ENCODE data around the gene ZFX.

ZFX gene

DNA sequence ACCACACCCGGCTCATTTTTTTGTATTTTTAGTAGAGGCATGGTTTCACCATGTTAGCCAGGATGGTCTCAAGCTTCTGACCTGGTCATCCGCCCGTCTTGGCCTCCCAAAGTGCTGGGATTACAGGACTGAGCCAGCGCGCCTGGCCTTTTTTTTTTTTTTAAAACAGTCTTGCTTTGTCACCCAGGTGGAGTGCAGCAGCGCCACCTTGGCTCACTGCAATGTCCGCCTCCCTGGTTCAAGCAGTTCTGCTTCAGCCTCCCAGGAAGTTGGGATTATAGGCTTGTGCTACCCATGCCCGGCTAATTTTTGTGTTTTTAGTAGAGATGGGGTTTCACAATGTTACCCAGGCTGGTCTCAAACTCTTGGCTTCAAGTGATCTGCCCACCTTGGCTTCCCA lies 28.9 kb downstream of the ZFX start:
- Histone ChIP-seq H3K27ac (ENCODE audit: low read length) (no peak overlapping the region), H3K27me3 (ENCODE audit: control insufficient read depth, insufficient read depth, low read length) (no peaks in the 10 kb centered on the region), H3K4me1 (ENCODE audit: control insufficient read depth, low read depth, low read length) (no peaks in the 10 kb centered on the region), H3K4me3 (ENCODE audit: low read length) (no peak overlapping the region), H3K9ac (ENCODE audit: low read length) (no peak overlapping the region), H3K9me3 (ENCODE audit: control insufficient read depth, low read depth, low read length) (no peaks in the 10 kb centered on the region), H3K36me3 (ENCODE audit: control insufficient read depth, low read depth, low read length) (peaks cover 52% of the 10 kb centered on the region)

DNA sequence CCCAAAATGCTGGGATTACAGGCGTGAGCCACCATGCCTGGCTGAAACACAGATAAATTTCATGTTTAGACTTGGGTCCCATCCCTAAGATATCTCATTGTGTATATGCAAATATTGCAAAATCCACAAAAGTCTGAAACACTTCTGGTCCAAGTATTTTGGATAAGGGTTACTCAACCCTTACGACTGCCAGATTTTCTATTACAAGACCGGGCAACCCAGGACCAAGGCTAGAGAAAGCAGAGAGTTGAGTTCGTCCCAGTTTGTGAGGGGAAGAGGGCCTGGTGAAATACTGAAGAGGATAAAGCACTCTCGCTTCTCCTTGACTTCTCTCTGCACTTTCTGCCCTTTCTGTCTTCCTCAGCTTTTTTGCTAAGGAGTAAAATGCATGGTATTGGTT lies 34.5 kb downstream of the ZFX start:
- Histone ChIP-seq H3K9me3 (ENCODE audit: control insufficient read depth, low read depth, low read length) (no peaks in the 10 kb centered on the region), H3K9ac (ENCODE audit: low read length) (no peak overlapping the region), H3K36me3 (ENCODE audit: control insufficient read depth, low read depth, low read length) (peaks cover 38% of the 10 kb centered on the region), H3K4me3 (ENCODE audit: low read length) (no peak overlapping the region), H3K27me3 (ENCODE audit: control insufficient read depth, insufficient read depth, low read length) (no peaks in the 10 kb centered on the region), H3K4me1 (ENCODE audit: control insufficient read depth, low read depth, low read length) (no peaks in the 10 kb centered on the region), H3K27ac (ENCODE audit: low read length) (no peak overlapping the region)

DNA sequence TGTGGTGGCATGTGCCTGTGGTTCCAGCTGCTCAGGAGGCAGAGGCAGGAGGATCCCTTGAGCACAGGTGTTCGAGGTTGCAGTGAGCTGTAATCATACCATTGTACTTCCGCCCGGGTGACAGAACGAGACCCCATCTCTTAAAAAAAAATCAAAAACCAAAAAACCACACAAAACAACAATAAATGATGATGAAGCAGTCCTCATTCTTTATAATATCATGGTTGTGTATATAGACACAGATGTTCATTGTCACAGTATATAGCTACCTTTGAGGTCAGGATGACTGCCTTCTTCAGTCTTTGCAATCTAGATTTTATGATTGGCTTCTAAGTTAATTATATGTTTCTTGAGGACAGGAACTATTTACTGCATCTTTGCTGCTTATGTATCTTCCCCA lies 37.0 kb downstream of the ZFX start:
- Histone ChIP-seq H3K27me3 (ENCODE audit: control insufficient read depth, insufficient read depth, low read length) (no peaks in the 10 kb centered on the region), H3K27ac (ENCODE audit: low read length) (no peak overlapping the region), H3K4me1 (ENCODE audit: control insufficient read depth, low read depth, low read length) (no peaks in the 10 kb centered on the region), H3K9ac (ENCODE audit: low read length) (no peak overlapping the region), H3K9me3 (ENCODE audit: control insufficient read depth, low read depth, low read length) (no peaks in the 10 kb centered on the region), H3K36me3 (ENCODE audit: control insufficient read depth, low read depth, low read length) (peaks cover 18% of the 10 kb centered on the region), H3K4me3 (ENCODE audit: low read length) (no peak overlapping the region)

DNA sequence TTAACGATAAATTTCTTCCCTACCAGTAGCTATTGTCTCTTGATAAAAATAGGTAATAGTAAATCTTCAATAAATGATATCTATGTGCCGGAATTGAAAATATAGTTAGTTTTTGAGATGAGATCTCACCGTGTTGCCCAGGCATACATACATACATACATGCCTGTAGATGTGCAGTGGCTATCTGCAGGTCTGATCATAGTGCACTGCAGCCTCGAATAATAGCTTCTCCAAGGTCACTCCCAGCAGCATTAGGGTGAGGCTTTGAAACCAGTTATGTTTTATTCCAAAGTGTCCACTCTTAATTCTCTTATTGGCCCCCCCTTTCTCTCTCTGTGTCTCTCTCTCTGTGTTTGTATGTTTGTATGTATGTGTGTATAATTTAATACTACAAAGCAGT lies 37.5 kb downstream of the ZFX start:
- Histone ChIP-seq H3K36me3 (ENCODE audit: control insufficient read depth, low read depth, low read length) (peaks cover 15% of the 10 kb centered on the region), H3K9ac (ENCODE audit: low read length) (no peak overlapping the region), H3K4me1 (ENCODE audit: control insufficient read depth, low read depth, low read length) (no peaks in the 10 kb centered on the region), H3K4me3 (ENCODE audit: low read length) (no peak overlapping the region), H3K27me3 (ENCODE audit: control insufficient read depth, insufficient read depth, low read length) (no peaks in the 10 kb centered on the region), H3K9me3 (ENCODE audit: control insufficient read depth, low read depth, low read length) (no peaks in the 10 kb centered on the region), H3K27ac (ENCODE audit: low read length) (no peak overlapping the region)

DNA sequence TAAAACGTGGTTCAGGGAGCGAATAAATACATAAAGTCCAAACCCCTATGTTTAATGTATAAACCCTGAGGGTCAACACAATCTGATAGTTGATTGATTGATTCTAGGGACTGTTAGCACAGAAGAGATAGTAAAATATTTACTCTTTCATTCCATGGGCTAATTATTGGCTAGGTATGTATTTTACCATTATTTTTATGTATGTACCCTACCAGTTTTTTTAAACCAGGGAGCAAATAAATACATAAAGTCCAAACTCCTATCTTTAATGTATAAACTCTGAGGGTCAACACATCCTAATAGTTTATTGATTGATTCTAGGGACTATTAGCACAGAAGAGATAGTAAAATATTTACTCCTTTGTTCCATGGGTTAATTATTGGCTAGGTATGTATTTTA lies 40.0 kb downstream of the ZFX start:
- H3K9me3 ChIP-seq (ENCODE audit: control insufficient read depth, low read depth, low read length): no peaks in the 10 kb centered on the region
- H3K9ac ChIP-seq (ENCODE audit: low read length): no peak overlapping the region
- no peaks in the 10 kb centered on the region for H3K27me3 ChIP-seq (ENCODE audit: control insufficient read depth, insufficient read depth, low read length)
- peaks cover 11% of the 10 kb centered on the region for H3K36me3 ChIP-seq (ENCODE audit: control insufficient read depth, low read depth, low read length)
- H3K27ac ChIP-seq (ENCODE audit: low read length): no peak overlapping the region
- H3K4me1 ChIP-seq (ENCODE audit: control insufficient read depth, low read depth, low read length): no peaks in the 10 kb centered on the region
- no peak overlapping the region for H3K4me3 ChIP-seq (ENCODE audit: low read length)

DNA sequence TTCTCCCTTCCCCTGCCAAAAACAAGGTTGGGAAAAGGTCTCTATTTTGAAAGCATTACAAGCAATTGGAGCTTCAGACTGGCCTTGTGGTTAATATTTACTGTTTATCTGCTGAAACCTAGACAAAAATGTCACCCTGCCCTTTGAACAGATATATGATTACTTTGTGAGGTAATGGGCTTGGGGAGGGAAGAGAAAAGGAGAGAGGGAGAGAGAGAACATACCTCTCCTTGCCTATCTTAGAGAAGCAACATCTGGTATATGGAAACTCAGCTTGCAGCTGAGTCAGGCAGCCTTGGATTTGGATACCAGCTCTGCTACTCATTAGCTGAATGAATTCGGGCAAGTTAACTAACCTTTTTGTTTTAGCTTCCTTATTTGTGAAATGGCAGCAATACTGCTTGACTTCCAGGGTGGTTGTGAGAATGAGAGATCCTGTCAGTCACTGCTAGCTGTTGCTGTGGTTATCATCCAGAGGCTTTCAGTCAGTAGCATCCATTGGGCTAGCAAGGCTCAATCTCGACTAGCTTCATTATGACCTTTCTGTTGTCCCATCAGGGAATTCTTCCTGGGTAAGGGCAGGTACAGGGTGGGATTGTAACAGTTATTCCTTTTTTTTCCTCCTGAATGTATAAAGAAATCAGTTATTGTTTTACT lies 41.1 kb downstream of the ZFX start:
- Histone ChIP-seq H3K27ac (ENCODE audit: low read length) (no peak overlapping the region), H3K4me3 (ENCODE audit: low read length) (no peak overlapping the region), H3K36me3 (ENCODE audit: control insufficient read depth, low read depth, low read length) (peaks cover 11% of the 10 kb centered on the region), H3K4me1 (ENCODE audit: control insufficient read depth, low read depth, low read length) (no peaks in the 10 kb centered on the region), H3K9me3 (ENCODE audit: control insufficient read depth, low read depth, low read length) (no peaks in the 10 kb centered on the region), H3K9ac (ENCODE audit: low read length) (no peak overlapping the region), H3K27me3 (ENCODE audit: control insufficient read depth, insufficient read depth, low read length) (no peaks in the 10 kb centered on the region)

DNA sequence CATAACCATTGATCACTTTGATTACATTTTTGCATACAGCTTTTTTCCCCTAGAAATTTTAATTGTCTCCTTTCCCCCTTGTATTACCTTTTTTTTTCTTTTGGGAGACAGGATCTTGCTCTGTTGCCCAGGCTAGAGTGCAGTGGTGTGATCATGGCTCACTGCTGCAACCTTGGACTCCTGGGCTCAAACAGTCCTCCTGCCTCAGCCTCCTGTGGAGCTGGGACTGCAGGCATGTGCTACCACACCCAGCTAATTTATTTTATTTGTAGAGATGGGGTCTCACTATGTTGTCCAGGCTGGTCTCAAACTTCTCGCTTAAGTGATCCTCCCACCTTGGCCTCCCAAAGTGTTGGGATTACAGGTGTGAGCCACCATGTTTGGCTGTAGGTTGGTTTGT lies 47.0 kb downstream of the ZFX start:
- no peak overlapping the region for H3K4me3 ChIP-seq (ENCODE audit: low read length)
- H3K9me3 ChIP-seq (ENCODE audit: control insufficient read depth, low read depth, low read length): no peaks in the 10 kb centered on the region
- H3K9ac ChIP-seq (ENCODE audit: low read length): no peak overlapping the region
- H3K27me3 ChIP-seq (ENCODE audit: control insufficient read depth, insufficient read depth, low read length): no peaks in the 10 kb centered on the region
- H3K36me3 ChIP-seq (ENCODE audit: control insufficient read depth, low read depth, low read length): peaks cover 4% of the 10 kb centered on the region
- no peak overlapping the region for H3K27ac ChIP-seq (ENCODE audit: low read length)
- H3K4me1 ChIP-seq (ENCODE audit: control insufficient read depth, low read depth, low read length): no peaks in the 10 kb centered on the region

DNA sequence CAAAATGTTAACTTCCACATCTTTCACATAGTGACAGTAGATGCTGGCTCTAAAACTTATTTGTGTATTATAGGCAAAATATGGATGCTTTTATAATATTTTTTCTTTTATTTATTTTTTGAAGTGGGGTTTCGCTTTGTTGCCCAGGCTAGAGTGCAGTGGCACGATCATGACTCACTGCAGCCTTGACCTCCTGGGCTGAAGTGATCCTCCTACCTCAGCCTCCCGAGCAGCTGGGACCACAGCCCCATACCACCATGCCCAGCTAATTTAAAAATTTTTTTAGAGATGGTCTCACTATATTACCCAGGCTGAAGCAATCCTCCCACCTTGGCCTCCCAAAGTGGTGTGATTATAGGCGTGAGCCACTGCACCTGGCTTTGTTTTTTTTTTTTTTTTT lies 48.6 kb downstream of the ZFX start:
- H3K4me3 ChIP-seq (ENCODE audit: low read length): no peak overlapping the region
- H3K27me3 ChIP-seq (ENCODE audit: control insufficient read depth, insufficient read depth, low read length): no peaks in the 10 kb centered on the region
- no peak overlapping the region for H3K27ac ChIP-seq (ENCODE audit: low read length)
- H3K9me3 ChIP-seq (ENCODE audit: control insufficient read depth, low read depth, low read length): no peaks in the 10 kb centered on the region
- peaks cover 10% of the 10 kb centered on the region for H3K36me3 ChIP-seq (ENCODE audit: control insufficient read depth, low read depth, low read length)
- no peaks in the 10 kb centered on the region for H3K4me1 ChIP-seq (ENCODE audit: control insufficient read depth, low read depth, low read length)
- no peak overlapping the region for H3K9ac ChIP-seq (ENCODE audit: low read length)

DNA sequence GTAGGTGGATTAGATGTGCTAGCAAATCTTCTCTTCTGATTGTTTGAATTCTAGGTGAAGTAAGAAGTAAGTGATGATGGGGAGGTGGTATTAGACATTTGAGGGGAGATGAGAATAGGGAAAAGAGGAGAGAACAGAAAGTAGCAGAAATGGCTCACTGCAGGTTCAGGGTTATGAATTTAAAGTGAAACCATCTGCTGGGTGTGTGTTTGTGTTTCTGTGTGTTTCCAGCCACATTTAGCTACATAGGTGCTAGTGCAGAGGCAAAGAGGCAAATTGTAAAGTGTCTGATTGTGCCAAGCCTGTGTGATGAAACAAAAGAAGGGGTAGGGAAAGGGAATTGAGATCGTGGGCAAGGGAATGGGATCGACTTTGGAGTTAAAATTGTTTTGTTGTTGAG lies 50.6 kb downstream of the ZFX start:
- Histone ChIP-seq H3K27me3 (ENCODE audit: control insufficient read depth, insufficient read depth, low read length) (no peaks in the 10 kb centered on the region), H3K27ac (ENCODE audit: low read length) (no peak overlapping the region), H3K9ac (ENCODE audit: low read length) (no peak overlapping the region), H3K9me3 (ENCODE audit: control insufficient read depth, low read depth, low read length) (no peaks in the 10 kb centered on the region), H3K4me3 (ENCODE audit: low read length) (no peak overlapping the region), H3K36me3 (ENCODE audit: control insufficient read depth, low read depth, low read length) (peaks cover 11% of the 10 kb centered on the region), H3K4me1 (ENCODE audit: control insufficient read depth, low read depth, low read length) (no peaks in the 10 kb centered on the region)

DNA sequence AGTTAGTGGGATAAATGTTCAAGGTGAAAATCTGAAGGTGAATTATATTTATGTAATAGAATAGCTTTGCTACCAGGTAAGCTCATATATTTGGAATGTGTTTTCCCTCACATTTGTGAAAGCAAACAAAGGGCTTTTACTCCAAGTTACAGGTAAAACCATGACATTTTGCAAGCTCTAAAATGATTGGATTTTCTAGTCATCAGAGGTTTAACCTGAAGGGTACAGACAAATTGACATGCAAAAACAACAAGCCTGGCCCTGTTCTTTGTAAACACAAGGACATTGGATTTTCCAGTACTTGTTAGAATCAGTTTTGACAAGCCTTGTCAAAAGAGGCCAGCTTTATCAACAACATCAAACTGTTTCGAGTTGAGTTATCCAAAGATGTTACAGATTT lies 51.7 kb downstream of the ZFX start:
- Histone ChIP-seq H3K36me3 (ENCODE audit: control insufficient read depth, low read depth, low read length) (peaks cover 11% of the 10 kb centered on the region), H3K4me3 (ENCODE audit: low read length) (no peak overlapping the region), H3K4me1 (ENCODE audit: control insufficient read depth, low read depth, low read length) (no peaks in the 10 kb centered on the region)

DNA sequence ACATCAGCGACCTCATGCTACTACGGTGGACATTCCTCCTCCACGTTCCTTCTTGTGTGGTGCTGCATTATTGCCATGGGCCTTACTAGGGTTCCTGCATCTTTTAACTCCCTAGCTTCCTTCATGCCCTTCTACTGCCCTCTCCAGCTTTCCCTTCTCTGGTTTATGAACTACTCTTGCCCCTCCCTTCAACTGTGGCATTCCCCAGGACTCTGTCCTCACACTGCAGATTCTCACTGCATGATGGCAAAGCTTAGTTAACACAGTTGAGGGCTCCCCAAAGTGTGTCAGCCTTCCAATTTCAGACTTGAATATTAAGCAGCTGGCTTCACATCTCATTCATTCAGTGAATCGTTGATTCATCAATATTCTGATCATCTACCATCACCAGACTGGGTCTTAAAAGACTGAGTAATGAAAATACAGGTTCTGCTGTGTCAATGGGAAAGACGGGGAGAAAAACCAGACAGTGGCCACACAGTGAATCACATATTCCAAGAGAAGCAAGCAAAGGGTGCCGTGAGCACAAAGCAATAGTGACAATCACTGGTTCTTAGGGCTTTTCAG lies 53.0 kb downstream of the ZFX start:
- H3K4me3 ChIP-seq (ENCODE audit: low read length): no peak overlapping the region
- no peaks in the 10 kb centered on the region for H3K27me3 ChIP-seq (ENCODE audit: control insufficient read depth, insufficient read depth, low read length)
- no peaks in the 10 kb centered on the region for H3K9me3 ChIP-seq (ENCODE audit: control insufficient read depth, low read depth, low read length)
- no peaks in the 10 kb centered on the region for H3K4me1 ChIP-seq (ENCODE audit: control insufficient read depth, low read depth, low read length)
- H3K36me3 ChIP-seq (ENCODE audit: control insufficient read depth, low read depth, low read length): peaks cover 12% of the 10 kb centered on the region
- H3K9ac ChIP-seq (ENCODE audit: low read length): no peak overlapping the region
- no peak overlapping the region for H3K27ac ChIP-seq (ENCODE audit: low read length)

More for the DNA sequence above, 51.7 kb downstream of the ZFX start:
- Histone ChIP-seq H3K9ac (ENCODE audit: low read length) (no peak overlapping the region), H3K9me3 (ENCODE audit: control insufficient read depth, low read depth, low read length) (no peaks in the 10 kb centered on the region), H3K27ac (ENCODE audit: low read length) (no peak overlapping the region), H3K27me3 (ENCODE audit: control insufficient read depth, insufficient read depth, low read length) (no peaks in the 10 kb centered on the region)

DNA sequence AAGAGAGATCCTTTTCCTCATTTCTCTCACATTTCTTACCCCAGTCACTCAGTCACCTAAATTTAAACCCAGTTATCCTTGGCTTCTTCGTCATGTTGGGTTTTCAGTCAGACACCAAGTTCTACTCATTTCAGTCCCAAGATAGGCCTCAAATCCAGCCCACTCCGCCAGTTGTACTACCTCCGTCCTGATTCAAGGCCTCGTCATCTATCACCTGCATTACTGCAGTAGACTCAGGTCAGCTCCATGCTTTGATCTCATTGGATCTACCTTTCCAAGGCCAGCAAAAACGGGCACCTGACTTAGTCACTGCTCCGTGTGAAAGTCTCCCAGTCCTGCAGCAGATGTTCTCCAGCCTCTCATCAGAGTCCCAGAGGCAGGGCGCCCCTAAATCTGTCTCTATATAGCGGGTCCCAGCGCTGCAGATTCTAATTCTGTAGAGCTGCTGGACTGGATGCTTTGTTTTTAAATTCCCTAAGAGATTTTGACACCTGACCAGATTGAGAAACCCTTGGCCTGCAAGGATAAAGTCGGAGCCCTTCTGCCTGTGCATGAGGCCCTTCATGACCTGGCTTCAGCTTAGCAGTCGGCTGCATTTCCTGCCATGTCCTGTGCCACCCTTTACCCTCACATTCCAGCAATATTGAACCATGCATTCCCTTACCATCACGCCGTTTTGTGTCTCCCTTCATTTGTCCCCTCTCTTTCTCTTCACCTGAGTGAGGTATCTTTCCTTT lies 53.7 kb downstream of the ZFX start:
- H3K36me3 ChIP-seq (ENCODE audit: control insufficient read depth, low read depth, low read length): peaks cover 19% of the 10 kb centered on the region
- H3K9me3 ChIP-seq (ENCODE audit: control insufficient read depth, low read depth, low read length): no peaks in the 10 kb centered on the region
- no peaks in the 10 kb centered on the region for H3K4me1 ChIP-seq (ENCODE audit: control insufficient read depth, low read depth, low read length)
- no peak overlapping the region for H3K27ac ChIP-seq (ENCODE audit: low read length)
- no peaks in the 10 kb centered on the region for H3K27me3 ChIP-seq (ENCODE audit: control insufficient read depth, insufficient read depth, low read length)
- no peak overlapping the region for H3K4me3 ChIP-seq (ENCODE audit: low read length)
- no peak overlapping the region for H3K9ac ChIP-seq (ENCODE audit: low read length)
